ENCODE results near the gene TBCEL.

- TF ChIP-seq POLR2AphosphoS5 (IDR thresholded peaks at IDR 0.05; ENCODE audit: low read depth) (no peak), SPI1 (IDR thresholded peaks at IDR 0.05; ENCODE audit: borderline replicate concordance, low read depth) (no peak), GABPA (IDR thresholded peaks at IDR 0.05; ENCODE audit: low read depth) (no peak), REST (IDR thresholded peaks at IDR 0.05; ENCODE audit: insufficient replicate concordance, low read depth) (no peak)
- TF ChIP-seq, protein P1, sequence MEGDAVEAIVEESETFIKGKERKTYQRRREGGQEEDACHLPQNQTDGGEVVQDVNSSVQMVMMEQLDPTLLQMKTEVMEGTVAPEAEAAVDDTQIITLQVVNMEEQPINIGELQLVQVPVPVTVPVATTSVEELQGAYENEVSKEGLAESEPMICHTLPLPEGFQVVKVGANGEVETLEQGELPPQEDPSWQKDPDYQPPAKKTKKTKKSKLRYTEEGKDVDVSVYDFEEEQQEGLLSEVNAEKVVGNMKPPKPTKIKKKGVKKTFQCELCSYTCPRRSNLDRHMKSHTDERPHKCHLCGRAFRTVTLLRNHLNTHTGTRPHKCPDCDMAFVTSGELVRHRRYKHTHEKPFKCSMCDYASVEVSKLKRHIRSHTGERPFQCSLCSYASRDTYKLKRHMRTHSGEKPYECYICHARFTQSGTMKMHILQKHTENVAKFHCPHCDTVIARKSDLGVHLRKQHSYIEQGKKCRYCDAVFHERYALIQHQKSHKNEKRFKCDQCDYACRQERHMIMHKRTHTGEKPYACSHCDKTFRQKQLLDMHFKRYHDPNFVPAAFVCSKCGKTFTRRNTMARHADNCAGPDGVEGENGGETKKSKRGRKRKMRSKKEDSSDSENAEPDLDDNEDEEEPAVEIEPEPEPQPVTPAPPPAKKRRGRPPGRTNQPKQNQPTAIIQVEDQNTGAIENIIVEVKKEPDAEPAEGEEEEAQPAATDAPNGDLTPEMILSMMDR (IDR thresholded peaks at IDR 0.05; ENCODE audit: insufficient read depth, low read length) = no peak
These were observed 49.4 kb upstream of the TBCEL start for GRCh38 chr11:120974466-120974865.
